ENCODE results near the gene SLC2A2. TPM values are rescaled to one million over a fixed set of nuclear protein-coding genes. Genes with fewer than 3 reads are reported as not detected.

SLC2A2 gene
- not detected for polyA plus RNA-seq (2013, experiment 1 of 2; ENCODE audit: insufficient read length)
- polyA plus RNA-seq (2013, experiment 2 of 2; ENCODE audit: insufficient read length), result 0.41 TPM

- no peak for DNase-seq
Measured at GRCh38 chr3:171026597-171027293, at the start of gene SLC2A2. TSS of gene SLC2A2 (minus strand) at chr3:171026720. CDS start at chr3:171026670, 50 bp downstream.

DNA sequence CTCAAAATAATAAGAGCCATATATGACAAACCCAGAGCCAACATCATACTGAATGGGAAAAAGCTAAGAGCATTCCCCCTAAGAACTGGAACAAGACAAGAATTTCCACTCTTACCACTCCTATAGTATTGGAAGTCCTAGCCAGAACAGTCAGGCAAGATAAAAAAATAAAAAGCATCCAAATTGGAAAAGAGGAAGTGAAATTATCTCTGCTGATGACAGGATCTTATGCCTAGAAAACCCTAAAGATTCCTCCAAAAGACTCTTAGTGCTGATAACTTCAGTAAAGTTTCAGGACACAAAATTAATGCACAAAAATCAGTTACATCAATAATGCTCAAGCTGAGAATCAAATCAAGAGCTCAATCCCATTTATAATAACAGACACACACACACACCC lies 45.9 kb upstream of the SLC2A2 start:
- no peak for DNase-seq

DNA sequence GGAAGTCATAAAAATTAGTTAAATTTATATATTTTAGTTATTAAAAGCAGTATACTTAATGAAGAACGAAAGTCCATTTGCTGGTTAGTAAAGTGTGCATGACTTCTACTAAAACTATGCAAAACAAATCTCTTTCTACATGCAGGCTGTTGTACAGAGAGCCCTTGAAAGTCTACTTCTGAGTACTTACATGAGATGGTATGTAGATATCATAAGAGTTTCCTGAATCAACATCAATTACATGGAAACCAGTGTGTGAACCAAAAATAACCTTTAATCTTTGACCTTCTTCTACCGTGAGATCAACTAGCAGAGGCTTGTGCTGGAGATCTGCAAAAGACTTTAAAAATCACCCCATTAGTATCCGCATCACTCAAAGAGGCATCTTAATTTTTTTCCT lies 42.1 kb upstream of the SLC2A2 start:
- no peak for DNase-seq

DNA sequence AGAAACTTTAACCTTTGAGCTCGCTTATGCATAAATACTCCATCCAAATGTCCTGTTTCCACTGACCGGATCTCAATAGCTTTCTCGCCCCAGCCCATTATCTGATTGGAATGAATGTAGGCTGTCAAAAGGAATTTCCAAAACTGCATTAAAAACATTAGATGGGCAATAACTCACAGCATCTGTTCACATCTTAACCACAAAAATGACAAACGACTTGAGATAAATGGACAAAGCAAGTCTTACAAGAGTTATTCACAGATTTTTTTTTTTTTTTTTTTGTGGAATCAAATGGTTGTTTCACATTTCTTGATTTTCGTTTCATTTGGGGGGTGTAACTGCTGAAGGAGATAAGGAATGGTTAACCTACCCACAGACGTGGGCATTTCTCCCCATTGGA lies 39.7 kb upstream of the SLC2A2 start:
- peak; percentile 35 for DNase-seq

DNA sequence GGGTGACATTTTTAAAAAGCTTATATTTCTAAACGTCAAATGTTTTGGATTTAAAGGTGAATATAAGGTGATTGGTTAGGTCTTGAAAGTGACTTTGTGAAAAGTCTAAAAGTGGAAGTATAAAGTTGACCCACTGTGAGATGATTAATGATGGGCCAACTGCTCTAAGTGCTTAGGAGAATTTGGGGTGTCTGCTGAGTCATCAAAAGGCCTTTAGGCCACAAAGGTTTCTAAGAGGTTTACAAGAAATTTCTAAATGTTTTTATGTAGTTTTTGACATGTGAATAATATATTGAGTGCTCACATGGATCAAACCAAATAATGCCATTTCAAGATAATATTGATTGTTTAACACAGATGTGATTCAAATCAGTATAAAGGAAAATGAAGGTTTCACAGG lies 39.2 kb upstream of the SLC2A2 start:
- no peak for DNase-seq

- no peak for DNase-seq
Measured at GRCh38 chr3:171064461-171064860, 37.9 kb upstream of the SLC2A2 start.

DNA sequence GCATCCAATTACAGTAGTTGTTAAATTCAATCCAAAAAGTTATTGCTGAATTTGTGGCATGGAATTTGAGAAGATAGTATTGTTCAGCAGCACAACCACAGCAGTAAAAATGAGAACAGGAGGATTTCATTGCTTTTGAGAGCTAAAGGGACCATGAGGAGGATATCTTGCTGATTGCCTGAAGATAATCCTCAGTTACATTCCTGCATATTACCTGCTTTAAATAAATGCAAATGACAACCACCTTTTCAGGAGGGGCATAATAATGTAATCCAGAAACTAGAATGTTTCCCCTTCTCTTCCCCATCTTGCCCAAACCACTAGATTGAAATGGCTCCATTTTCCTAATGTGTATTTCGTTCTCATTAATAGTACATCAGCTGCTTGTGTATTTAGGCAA lies 35.2 kb upstream of the SLC2A2 start:
- DNase-seq, result no peak

GRCh38 chr3:171059978-171060377 lies 33.5 kb upstream of the SLC2A2 start:
- DNase-seq, result no peak

DNA sequence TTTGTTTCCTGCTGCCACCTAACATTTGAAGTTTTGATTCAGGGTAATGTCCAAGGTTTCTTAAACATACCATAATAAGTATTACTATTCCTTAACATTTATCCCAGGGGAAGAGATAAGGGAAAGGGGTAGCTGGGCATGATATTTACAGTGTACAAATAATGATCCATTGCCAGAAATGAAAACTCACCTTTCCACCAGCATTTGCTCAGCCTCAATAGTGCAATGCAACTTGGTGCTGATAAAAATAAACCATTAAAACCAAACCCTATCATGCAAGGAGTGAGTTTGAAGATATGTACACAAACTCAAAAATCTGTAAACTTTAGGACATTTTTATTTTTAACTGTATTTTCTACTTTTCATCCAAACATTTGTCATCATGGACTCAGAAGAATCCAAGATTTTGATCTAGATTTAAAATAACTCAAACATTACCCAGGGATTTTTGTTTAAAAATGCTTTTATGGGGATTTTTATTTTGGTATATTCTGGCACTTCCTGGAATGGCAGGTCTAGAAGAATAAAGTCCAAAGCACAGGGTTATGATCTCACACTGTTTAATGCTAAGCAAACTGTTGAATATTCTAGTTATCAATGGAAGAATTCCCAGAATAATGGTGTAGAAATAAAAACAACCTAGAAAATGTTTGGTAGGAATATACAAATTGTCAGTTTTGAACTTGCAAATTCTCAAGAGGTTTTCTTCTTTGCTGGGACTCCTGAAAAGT lies 32.5 kb upstream of the SLC2A2 start:
- no peak for DNase-seq

GRCh38 chr3:171058058-171058457 lies 31.5 kb upstream of the SLC2A2 start:
- DNase-seq, result peak; percentile 60

- no peak for DNase-seq
Measured at GRCh38 chr3:171057072-171057471, 30.6 kb upstream of the SLC2A2 start.

DNA sequence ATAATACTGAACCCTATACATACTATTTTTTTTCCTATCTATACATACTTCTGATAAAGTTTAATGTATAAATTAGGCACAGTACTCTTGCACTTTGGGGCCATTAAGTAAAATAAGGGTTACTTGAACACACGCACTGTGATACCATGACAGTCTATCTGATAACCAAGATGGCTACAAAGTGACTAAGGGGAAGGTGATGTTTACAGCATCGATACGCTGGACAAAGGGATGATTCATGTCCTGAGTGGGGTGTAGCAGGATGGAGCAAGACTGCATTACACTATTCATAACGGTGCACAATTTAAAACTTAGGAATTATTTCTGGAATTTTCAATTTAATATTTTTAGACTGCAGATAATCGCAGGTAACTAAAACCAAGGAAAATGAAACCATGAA lies 30.0 kb upstream of the SLC2A2 start:
- no peak for DNase-seq

DNA sequence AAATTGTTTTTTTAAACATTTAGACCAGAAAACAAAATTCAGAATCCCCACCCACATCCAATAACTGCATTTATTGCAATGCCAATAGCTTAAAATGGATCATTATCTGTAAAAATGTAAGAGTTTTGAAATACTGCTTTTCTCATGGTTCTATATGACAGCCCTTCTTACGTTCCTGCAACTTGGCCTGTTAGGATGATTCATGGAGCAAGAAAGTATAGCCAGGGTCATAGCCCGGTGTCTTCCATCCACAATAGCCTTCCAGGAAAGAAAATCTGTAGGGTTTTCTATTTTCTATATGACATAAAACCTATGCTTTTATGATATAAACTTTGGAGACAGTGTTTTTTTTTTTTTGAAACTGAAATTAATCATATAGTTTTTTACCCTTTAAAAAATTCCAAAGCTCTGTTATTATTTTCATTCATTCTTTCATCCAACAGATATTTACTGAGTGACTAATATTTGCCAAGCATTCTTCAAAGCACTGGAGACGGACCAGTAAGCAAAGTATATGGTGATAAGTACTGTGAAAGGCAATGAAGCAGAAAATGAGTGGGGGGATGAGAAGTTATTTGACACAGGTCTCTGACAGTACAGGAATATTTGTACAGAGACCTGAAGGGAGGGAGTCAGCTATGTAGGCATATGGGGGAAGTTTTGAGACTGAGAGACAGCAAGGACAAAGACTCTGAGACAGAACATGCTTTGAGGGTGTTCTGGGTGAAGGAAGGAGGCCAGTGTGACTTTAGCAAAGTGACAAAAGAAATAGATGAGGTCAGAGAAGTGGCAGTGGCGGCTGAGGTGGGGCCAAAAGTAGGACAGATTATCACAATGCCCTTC lies 29.0 kb upstream of the SLC2A2 start:
- DNase-seq, result peak; percentile 67

DNA sequence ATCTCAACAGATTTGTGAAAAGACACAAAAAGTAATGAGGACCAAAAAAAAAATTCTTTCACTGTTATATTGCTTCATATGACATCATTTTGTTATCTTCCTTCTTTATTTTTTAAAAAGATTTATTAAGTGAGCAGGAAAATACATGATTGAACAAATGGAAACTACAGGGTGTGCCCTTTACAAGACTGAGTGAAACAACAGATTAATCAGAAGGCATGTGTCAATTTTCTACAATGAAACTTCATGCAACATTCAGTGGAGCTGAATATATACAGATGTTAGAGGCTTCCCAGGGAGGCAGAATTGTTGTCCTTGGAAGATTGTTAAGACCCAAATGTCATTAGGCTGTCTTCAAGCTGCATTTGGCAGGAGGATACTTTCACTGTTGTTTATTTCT lies 28.4 kb upstream of the SLC2A2 start:
- peak; percentile 37 for DNase-seq

DNA sequence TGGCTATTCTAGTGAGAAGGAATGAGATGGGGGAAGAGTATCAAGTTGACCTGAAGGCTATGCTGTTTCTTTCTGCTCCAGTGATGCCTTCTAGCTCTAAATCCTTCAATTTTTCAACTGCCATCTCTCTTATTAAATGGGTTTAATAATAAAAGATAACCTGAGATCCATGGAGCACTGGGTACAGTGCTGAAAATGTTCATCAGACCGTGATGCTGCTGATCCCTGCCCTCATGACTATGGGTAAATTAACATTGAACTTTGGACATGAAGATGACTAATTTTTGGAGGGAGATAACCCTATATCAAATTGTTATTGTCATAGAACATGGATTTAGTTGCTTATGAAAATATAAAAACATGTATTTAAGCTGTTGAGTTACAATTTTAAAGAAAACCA lies 27.7 kb upstream of the SLC2A2 start:
- no peak for DNase-seq

GRCh38 chr3:171049861-171050444 lies 23.4 kb upstream of the SLC2A2 start:
- DNase-seq, result peak; percentile 73

DNA sequence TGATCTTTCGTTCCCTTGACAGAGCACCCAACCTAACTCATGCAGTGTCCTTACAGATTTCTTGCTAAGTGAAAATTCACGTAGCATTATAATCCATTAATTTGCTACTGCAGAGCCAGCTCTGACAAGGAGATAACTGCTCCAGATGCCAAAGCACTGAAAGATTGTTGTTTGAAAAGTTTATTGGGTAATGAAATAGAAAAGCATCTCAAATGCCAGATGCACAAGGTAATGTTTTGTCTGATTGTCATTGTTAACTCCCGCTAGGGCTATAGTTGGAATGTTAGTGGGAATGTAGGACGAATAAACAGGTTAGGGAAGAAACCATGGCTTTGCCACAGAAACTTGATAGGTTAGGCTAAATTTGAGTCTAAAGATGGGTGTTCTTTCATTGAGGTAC lies 20.2 kb upstream of the SLC2A2 start:
- DNase-seq, result no peak

DNA sequence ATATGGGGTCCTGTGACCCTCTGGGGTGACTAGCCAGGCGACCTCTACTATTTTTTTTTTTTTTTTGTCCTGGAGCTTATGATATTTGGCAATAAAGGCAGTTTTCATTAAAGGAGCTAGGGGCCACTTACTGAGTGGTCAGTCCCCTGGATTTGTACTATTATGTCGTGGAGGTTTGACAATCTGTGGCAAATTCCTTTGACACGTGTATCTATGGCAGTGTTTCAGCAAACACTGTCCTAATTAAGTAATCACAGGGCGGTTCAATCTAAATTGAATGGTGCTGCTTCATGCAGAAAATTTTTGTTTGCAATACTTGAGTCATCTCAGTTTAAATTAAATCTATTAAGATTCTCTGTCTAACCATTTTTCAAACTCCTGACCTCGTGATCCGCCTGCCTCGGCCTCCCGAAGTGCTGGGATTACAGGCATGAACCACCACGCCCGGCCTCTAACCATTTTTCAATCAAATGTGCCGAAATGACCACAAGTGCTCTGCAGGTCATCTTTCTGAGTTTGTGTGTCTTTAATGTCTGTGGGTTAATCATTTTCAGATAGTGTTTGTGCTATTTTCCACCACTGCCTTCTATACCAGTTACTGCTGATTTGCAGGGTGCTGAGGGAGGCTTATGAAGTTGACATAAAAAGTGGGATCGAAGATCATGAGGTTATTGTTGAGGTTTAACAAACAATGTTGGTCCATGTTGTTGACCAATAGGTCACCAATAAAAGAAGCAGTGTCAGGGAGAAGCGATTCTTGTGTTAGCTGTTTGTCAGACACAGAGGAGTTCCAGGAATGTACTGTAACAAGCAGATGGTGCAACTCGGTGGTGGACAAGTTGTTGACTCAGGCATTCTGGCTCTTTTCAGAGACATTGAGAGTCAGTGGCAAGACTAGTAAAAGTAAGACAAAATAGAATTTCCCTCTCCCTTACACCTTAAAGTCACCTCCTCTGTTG lies 18.6 kb upstream of the SLC2A2 start:
- peak; percentile 59 for DNase-seq

DNA sequence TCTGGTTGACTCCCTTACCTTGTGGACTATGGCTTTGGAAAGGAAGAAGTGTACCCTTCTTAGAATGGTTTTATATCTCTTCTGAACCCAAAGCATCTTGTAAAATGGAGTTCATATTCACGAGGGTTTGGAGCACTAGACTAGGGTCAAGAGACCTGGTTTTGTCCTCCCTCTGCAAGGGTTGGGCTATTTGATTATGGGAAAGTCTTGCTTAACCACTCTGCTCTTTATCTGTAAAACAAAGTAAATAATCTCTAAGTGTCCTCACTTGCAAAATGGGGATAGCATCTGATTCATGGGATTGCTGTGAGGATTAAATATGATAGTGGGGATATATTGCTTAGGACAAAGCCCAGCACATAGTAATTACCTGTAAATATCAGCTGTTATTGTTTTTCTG lies 17.9 kb upstream of the SLC2A2 start:
- no peak for DNase-seq

- no peak for DNase-seq
Measured at GRCh38 chr3:171039674-171040073, 13.2 kb upstream of the SLC2A2 start.

GRCh38 chr3:171038342-171038741 lies 11.8 kb upstream of the SLC2A2 start:
- no peak for DNase-seq

All from fibroblast of skin of scalp (primary cell).